CD4-positive, CD25-positive, alpha-beta regulatory T cell (primary cell): ENCODE data around the gene GPR62. TPM values are rescaled to one million over a fixed set of nuclear protein-coding genes. Genes with fewer than 3 reads are reported as not detected.

Source experiments
- ATAC-seq, 2 donors: fragments of 150-1000 bp; cut with Tn5 transposase; one replicate each; pipeline ENCODE4 v1.10.0; 2021; ENCODE audit warnings: low read depth in 2 of 2, moderate number of reproducible peaks in 2 of 2, moderate library complexity in 1 of 2
- DNase-seq, 3 donors: peaks; one replicate each; pipeline versions ENCODE4 v3.0.0 to v3.0.0-alpha.2; 2012 to 2022; ENCODE audit warnings: mixed read lengths in 1 of 3
- H3K27ac ChIP-seq: one replicate; pipeline ENCODE4 v1.7.0; 2013; ENCODE audit warnings: mild to moderate bottlenecking, low read length; ENCODE audit not compliant: insufficient read depth, poor library complexity, severe bottlenecking
- H3K27me3 ChIP-seq: one replicate; pipeline ENCODE4 v1.7.0; 2013; ENCODE audit warnings: low read length; ENCODE audit not compliant: control insufficient read depth, insufficient read depth
- H3K36me3 ChIP-seq: one replicate; pipeline ENCODE4 v1.7.0; 2013; ENCODE audit warnings: mild to moderate bottlenecking, low read length, moderate library complexity; ENCODE audit not compliant: control insufficient read depth, insufficient read depth
- H3K4me1 ChIP-seq: 2 replicates; pipeline ENCODE4 v1.7.0; 2013; ENCODE audit warnings: mild to moderate bottlenecking, low read length; ENCODE audit not compliant: insufficient read depth, control insufficient read depth, poor library complexity, severe bottlenecking
- H3K4me3 ChIP-seq: one replicate; pipeline ENCODE4 v1.7.0; 2013; ENCODE audit warnings: low read depth, mild to moderate bottlenecking, low read length, moderate library complexity
- H3K9me3 ChIP-seq, 2 experiments: 1 replicate in 1 of 2; 2 replicates in 1 of 2; pipeline ENCODE4 v1.7.0; 2013; ENCODE audit warnings: low read length in 2 of 2, mild to moderate bottlenecking in 1 of 2, moderate library complexity in 1 of 2; ENCODE audit not compliant: control insufficient read depth in 2 of 2
- H3K27ac Mint-ChIP-seq, 3 donors: one replicate each; pipeline ENCODE4 v1.8.0; 2020 to 2022; ENCODE audit warnings: mild to moderate bottlenecking in 3 of 3, mixed read lengths in 3 of 3, moderate library complexity in 2 of 3
- H3K27me3 Mint-ChIP-seq: one replicate; pipeline ENCODE4 v1.8.0; 2022; ENCODE audit warnings: mild to moderate bottlenecking, mixed read lengths
- H3K36me3 Mint-ChIP-seq: one replicate; pipeline ENCODE4 v1.8.0; 2020; ENCODE audit warnings: mixed read lengths
- H3K4me1 Mint-ChIP-seq, 4 donors: one replicate each; pipeline ENCODE4 v1.8.0; 2020 to 2022; ENCODE audit warnings: mixed read lengths in 4 of 4, mild to moderate bottlenecking in 1 of 4
- H3K4me3 Mint-ChIP-seq, 4 donors: one replicate each; pipeline ENCODE4 v1.8.0; 2020 to 2022; ENCODE audit warnings: mild to moderate bottlenecking in 4 of 4, mixed read lengths in 4 of 4, moderate library complexity in 3 of 4
- H3K9me3 Mint-ChIP-seq, 7 donors: one replicate each; pipeline ENCODE4 v1.8.0; 2020 to 2022; ENCODE audit warnings: mixed read lengths in 7 of 7, mild to moderate bottlenecking in 3 of 7, moderate library complexity in 2 of 7
- polyA plus RNA-seq, 4 donors: library from polyadenylated mRNA; unstranded; fragments of 300-500 nt; fragmentation: Illumina TruSeq; gene quantifications; one replicate each; pipeline ENCODE4 v1.2.3, GENCODE V29; 2021
- total RNA-seq: library from RNA; stranded (reverse); gene quantifications from one replicate; pipeline ENCODE4 v1.2.3, GENCODE V29; 2022

Gene GPR62
- total and polyA plus RNA-seq, 5 donors from 2014 or later = 0.22 TPM; not detected in 4

- Histone ChIP-seq H3K4me1 (peaks cover 41% of the 10 kb centered on the region), H3K36me3 (no peaks in the 10 kb centered on the region), H3K27me3 (no peaks in the 10 kb centered on the region), H3K9me3 (no peaks in the 10 kb centered on the region), H3K4me3 (peak overlapping the region; percentile 82), H3K27ac (peak overlapping the region; percentile 75)
- peaks cover 12 to 54% (median 28%) of the 10 kb centered on the region in 4 donors for H3K4me1 Mint-ChIP-seq
- ATAC-seq (no peak), DNase-seq (no peak)
- H3K9me3 Mint-ChIP-seq = no peaks in the 10 kb centered on the region
- peak overlapping the region; percentile 95 to 98 (median 97) for H3K4me3 Mint-ChIP-seq
- peaks cover 6% of the 10 kb centered on the region for H3K27me3 Mint-ChIP-seq
- peak overlapping the region; percentile 88 to 97 (median 96) for H3K27ac Mint-ChIP-seq
- no peaks in the 10 kb centered on the region for H3K36me3 Mint-ChIP-seq
Observed at GRCh38 chr3:51974277-51974962, 19.2 kb downstream of the GPR62 start.

GRCh38 chr3:51974963-51975851 lies 20.0 kb downstream of the GPR62 start, which contains the start of gene ABHD14A:
ABHD14A (plus strand) TSS chr3:51975064; CDS start chr3:51975136, 72 bp downstream.
- DNase-seq (peak; percentile 76 to 78 (median 78)), ATAC-seq (peak; percentile 69 to 72)
- Histone ChIP-seq H3K4me1 (peaks cover 41% of the 10 kb centered on the region), H3K27me3 (no peaks in the 10 kb centered on the region), H3K27ac (peak within 1 kb of the TSS; percentile 75), H3K4me3 (peak within 1 kb of the TSS; percentile 84), H3K9me3 (no peaks in the 10 kb centered on the region), H3K36me3 (no peaks in the 10 kb centered on the region)
- no peaks in the 10 kb centered on the region for H3K9me3 Mint-ChIP-seq
- H3K36me3 Mint-ChIP-seq = no peaks in the 10 kb centered on the region
- H3K27ac Mint-ChIP-seq = peak within 1 kb of the TSS; percentile 88 to 97 (median 96)
- H3K4me1 Mint-ChIP-seq = peaks cover 12 to 51% (median 28%) of the 10 kb centered on the region in 4 donors
- H3K4me3 Mint-ChIP-seq = peak within 1 kb of the TSS; percentile 95 to 98 (median 97)
- H3K27me3 Mint-ChIP-seq = peaks cover 6% of the 10 kb centered on the region

- DNase-seq (peak in 1 of 3 donors; percentile 41), ATAC-seq (no peak)
- Mint-ChIP-seq H3K4me3 (peak overlapping the region; percentile 59 to 97 (median 90)), H3K27ac (peak overlapping the region; percentile 88 to 95 (median 92)), H3K36me3 (no peaks in the 10 kb centered on the region), H3K4me1 (peaks cover 14 to 48% (median 26%) of the 10 kb centered on the region in 4 donors), H3K9me3 (no peaks in the 10 kb centered on the region), H3K27me3 (peaks cover 6% of the 10 kb centered on the region)
- Histone ChIP-seq H3K9me3 (no peaks in the 10 kb centered on the region), H3K27ac (peak overlapping the region; percentile 75), H3K27me3 (no peaks in the 10 kb centered on the region), H3K36me3 (no peaks in the 10 kb centered on the region), H3K4me3 (peak overlapping the region; percentile 84), H3K4me1 (peaks cover 42% of the 10 kb centered on the region)
Observed at GRCh38 chr3:51975852-51976549, 20.8 kb downstream of the GPR62 start.

GRCh38 chr3:51977446-51978142 lies 22.4 kb downstream of the GPR62 start:
- Histone ChIP-seq H3K36me3 (no peaks in the 10 kb centered on the region), H3K4me3 (no peak overlapping the region), H3K4me1 (peaks cover 56% of the 10 kb centered on the region), H3K9me3 (no peaks in the 10 kb centered on the region), H3K27me3 (no peaks in the 10 kb centered on the region), H3K27ac (no peak overlapping the region)
- H3K36me3 Mint-ChIP-seq = no peaks in the 10 kb centered on the region
- peaks cover 22 to 55% (median 31%) of the 10 kb centered on the region in 4 donors for H3K4me1 Mint-ChIP-seq
- peak; percentile 32 to 68 (median 53) for DNase-seq
- ATAC-seq = peak; percentile 35 to 48
- peak overlapping the region; percentile 61 to 92 (median 78) for H3K4me3 Mint-ChIP-seq
- no peaks in the 10 kb centered on the region for H3K9me3 Mint-ChIP-seq
- H3K27me3 Mint-ChIP-seq = peaks cover 6% of the 10 kb centered on the region
- H3K27ac Mint-ChIP-seq = peak overlapping the region; percentile 60 to 85 (median 83)

- Histone ChIP-seq H3K4me3 (no peak overlapping the region), H3K36me3 (no peaks in the 10 kb centered on the region), H3K27ac (no peak overlapping the region), H3K9me3 (no peaks in the 10 kb centered on the region), H3K27me3 (no peaks in the 10 kb centered on the region), H3K4me1 (peaks cover 59% of the 10 kb centered on the region)
- Mint-ChIP-seq H3K27ac (no peak overlapping the region), H3K4me3 (peak overlapping the region in 1 of 4 donors; percentile 28), H3K9me3 (no peaks in the 10 kb centered on the region), H3K36me3 (no peaks in the 10 kb centered on the region), H3K4me1 (peaks cover 24 to 58% (median 34%) of the 10 kb centered on the region in 4 donors), H3K27me3 (peaks cover 6% of the 10 kb centered on the region)
- DNase-seq (no peak), ATAC-seq (no peak)
Observed at GRCh38 chr3:51978143-51978502, 22.9 kb downstream of the GPR62 start.

GRCh38 chr3:51980253-51980652 lies 25.1 kb downstream of the GPR62 start:
- Mint-ChIP-seq H3K9me3 (no peaks in the 10 kb centered on the region), H3K27me3 (no peaks in the 10 kb centered on the region), H3K4me3 (no peak overlapping the region), H3K36me3 (no peaks in the 10 kb centered on the region), H3K27ac (no peak overlapping the region), H3K4me1 (peaks cover 19 to 60% (median 28%) of the 10 kb centered on the region in 4 donors)
- no peak for ATAC-seq
- H3K4me1 ChIP-seq = peaks cover 53% of the 10 kb centered on the region
- no peak for DNase-seq
- no peaks in the 10 kb centered on the region for H3K9me3 ChIP-seq
- H3K4me3 ChIP-seq = no peak overlapping the region
- H3K27ac ChIP-seq = no peak overlapping the region
- no peaks in the 10 kb centered on the region for H3K36me3 ChIP-seq
- H3K27me3 ChIP-seq = no peaks in the 10 kb centered on the region

GRCh38 chr3:51982352-51982837 lies 27.2 kb downstream of the GPR62 start:
- ATAC-seq (peak; percentile 16 to 22), DNase-seq (peak in 2 of 3 donors; percentile 14 to 54)

More at GRCh38 chr3:51982352-51982837, 27.2 kb downstream of the GPR62 start:
- H3K9me3 Mint-ChIP-seq = no peaks in the 10 kb centered on the region
- H3K4me3 Mint-ChIP-seq = peak overlapping the region; percentile 93 to 97 (median 94)
- Histone ChIP-seq H3K27me3 (no peaks in the 10 kb centered on the region), H3K36me3 (no peaks in the 10 kb centered on the region), H3K4me3 (peak overlapping the region; percentile 86), H3K9me3 (no peaks in the 10 kb centered on the region), H3K4me1 (peaks cover 37% of the 10 kb centered on the region), H3K27ac (peak overlapping the region; percentile 85)
- H3K4me1 Mint-ChIP-seq = peaks cover 9 to 42% (median 20%) of the 10 kb centered on the region in 4 donors
- H3K27ac Mint-ChIP-seq = peak overlapping the region; percentile 96 to 98 (median 98)
- no peaks in the 10 kb centered on the region for H3K36me3 Mint-ChIP-seq
- H3K27me3 Mint-ChIP-seq = no peaks in the 10 kb centered on the region
